NCI-H510A (cell line): ENCODE data around the gene NCAN.

ENCODE experiments used
- DNase-seq: peaks from one replicate; lab custom pipeline; 2025; lab: John Stamatoyannopoulos, UW

The NCAN gene

DNA sequence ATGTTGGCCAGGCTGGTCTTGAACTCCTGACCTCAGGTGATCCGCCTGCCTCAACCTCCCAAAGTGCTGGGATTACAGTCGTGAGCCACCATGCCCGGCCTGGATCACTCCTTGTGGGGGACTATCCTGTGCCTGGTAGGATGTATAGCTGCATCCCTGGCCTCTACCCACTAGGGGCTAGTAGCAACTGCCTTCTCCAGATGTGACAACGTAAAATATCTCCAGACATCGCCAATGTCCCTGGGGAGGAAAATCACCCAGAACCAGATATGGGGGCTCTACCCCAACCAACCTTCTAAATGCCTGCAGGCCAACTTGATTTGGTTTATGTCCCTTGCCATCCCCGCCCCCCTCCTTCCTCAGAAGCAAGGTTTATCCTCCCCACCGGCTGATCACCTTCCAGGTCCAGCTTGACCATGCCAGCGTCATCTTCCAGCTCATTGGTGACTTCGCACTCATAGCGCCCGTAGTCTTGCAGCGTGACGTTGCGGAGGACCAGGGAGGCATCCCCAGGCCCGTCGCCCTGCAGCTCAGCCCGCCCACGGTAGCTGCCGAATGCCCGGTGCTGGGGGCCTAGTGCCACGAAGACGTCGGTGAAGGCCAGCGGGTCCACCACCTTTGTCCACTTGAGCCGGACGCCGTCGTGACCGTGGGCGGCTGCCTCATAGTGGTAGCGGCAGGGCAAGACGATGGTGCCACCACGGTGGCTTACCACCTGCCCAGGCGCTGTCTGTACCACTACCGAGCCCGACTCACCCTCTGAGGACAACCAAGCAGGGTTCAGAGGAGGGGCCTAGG is 48.9 kb downstream of the NCAN start:
- no peak for DNase-seq

DNA sequence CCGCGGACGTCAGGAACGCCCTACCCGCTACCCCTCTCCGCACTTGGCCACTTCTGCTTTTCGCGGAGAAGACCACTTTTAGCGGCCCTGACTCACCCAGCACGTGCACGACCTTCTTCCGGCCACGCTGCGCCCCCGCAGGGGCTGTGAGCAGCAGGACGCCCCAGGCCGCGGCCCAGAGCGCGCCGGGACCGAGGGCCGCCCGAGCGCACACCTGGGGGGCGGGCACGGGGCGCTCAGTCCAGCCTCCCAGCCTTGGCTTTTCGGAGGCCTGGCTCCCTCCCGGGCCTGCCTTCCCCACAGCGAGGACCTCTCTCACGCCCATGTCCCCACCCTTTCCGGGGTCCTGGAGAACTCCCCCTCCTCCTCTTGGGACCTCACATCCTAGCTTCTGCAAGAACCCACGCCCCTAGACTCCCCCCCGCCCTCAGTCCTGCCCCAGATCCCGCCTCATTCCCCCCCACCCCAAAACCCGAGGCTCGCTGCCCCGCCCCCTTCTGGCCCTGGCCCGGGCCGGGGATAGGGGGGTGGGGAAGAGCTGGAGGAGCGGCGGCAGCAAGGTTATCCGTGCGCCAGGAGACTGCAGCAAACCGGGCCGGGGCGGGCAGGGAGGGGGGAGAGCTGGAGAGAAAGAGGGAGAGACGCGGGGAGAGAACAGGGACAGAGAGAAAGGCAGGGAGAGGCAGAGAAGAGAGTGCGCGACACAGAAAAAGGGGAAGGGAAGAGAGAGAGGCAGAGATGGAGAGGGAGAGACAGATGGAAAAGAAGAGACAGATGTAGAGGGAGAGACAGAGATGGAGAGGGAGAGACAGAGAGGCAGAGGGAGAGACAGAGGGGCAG is 49.8 kb downstream of the NCAN start:
- DNase-seq, result no peak

DNA sequence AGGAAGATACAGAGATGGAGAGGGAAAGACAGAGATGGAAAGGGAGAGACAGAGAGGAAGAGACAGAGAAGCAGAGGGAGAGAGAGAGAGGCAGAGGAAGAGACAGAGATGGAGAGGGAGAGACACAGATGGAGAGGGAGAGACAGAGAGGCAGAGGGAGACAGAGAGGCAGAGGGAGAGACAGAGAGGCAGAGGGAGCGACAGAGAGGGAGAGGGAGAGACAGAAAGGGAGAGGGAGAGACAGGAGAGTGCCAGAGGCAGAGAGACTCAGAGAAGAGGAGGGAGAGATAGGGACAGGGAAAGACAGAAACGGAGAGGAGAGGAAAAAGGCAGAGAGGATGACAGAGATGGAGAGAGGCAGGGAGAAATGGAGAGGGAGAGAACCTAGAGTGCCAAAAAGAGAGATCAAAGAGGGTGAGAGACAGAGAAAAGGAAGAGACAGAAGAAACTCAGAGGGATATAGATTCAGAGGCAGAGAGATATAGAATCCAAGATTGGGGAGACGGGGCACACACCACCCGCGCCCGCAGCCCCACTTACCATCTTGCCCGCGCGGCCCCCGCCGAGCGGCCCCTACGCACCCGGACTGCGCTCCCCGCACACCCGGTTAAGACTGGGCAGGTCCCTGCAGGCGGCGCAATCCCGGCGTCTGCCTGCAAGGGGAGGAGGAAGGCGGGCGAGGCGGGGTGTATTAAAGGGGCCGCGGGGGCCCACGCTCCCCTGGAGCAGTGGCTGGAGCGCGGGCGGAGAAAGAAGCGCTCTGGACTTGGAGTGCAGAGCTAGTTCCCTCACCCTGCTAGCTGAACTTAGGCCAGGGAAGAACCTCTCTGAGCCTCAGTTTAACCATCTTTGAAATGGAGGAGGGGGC is 50.7 kb downstream of the NCAN start:
- DNase-seq, result no peak

DNA sequence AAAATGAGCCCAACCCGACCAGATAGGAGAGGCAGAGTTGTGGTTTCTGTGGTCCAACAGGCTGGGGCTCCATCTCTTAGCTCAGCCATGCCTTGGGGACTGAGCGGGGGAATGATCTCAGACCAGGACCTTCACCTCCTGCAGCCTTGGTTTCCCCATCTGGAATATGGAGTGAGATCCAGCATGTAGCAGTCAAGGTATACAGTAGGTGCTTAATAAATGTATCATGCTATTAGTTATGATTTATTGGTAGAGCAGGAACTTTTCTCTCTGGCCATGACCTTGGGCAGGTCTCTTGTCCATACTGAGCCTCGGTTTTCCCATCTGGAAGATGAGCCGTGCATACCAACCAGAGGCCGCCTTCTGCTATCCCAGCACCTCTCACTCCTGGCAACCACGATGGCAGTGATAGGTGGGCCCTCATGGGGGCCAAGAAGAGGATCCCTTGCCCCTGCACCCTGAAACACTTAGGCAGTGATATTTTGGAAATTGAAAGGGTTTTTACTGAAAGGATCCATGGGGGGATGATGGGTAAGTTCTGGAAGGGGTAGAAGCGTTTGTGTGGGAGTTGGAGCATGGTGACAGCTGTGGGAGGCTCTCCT is 52.2 kb downstream of the NCAN start:
- no peak for DNase-seq

DNA sequence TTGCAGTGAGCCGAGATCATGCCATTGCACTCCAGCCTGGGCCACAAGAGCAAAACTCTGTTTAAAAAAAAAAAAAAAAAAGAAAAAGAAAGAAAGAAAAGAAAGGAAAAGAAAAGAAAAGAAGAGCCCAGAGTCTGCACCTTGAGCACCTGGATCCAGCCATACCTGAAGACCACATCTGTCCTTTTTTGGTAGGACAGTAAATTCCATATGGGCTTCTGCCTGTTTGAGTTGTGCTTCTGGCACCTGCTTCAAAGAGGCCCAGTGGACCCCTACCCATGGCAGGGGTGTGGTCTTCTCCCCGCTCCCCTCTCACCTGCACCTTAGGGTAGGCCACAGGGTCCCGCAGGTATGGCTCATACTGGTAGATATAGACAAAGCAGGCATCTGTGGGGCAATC is 55.5 kb downstream of the NCAN start:
- DNase-seq, result no peak

DNA sequence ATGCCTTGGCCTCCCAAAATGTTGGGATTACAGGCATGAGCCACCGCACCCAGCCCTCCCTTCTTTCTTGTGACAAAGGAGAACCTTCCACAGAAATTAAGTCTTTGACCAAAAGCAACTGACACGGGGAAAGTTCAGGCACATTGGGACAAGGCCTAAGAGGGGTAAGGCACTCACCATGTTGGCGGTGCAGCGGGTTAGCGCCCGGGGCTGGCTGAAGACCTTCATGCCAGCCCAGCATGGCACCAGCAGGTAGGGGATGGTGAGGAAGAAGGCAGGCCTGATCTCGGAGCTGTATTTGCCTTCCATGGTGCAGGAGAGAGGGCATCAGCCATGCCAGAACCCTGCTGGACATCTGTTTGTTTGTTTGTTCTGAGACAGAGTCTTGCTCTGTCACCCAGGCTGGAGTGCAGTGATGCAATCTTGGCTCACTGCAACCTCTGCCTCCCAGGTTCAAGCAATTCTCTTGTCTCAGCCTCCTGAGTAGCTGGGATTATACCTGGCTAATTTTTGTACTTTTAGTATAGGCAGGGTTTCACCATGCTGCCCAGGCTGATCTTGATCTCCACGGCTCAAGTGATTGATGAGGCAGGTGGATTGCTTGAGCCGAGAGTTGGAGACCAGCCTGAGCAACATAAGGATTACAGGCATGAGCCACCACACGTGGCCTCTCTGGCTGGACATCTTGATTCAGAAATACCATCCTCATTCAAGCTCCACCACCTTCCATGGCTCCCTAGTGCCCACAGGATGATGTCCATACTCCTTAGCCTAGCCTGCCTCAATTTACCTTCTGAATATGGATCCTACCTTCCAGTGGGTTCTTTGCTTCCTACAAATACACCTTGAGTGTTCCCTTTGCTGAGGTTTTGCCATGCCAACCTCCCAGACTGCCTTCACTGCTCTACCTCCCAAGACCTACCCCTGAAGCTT is 57.0 kb downstream of the NCAN start:
- DNase-seq, result no peak

DNA sequence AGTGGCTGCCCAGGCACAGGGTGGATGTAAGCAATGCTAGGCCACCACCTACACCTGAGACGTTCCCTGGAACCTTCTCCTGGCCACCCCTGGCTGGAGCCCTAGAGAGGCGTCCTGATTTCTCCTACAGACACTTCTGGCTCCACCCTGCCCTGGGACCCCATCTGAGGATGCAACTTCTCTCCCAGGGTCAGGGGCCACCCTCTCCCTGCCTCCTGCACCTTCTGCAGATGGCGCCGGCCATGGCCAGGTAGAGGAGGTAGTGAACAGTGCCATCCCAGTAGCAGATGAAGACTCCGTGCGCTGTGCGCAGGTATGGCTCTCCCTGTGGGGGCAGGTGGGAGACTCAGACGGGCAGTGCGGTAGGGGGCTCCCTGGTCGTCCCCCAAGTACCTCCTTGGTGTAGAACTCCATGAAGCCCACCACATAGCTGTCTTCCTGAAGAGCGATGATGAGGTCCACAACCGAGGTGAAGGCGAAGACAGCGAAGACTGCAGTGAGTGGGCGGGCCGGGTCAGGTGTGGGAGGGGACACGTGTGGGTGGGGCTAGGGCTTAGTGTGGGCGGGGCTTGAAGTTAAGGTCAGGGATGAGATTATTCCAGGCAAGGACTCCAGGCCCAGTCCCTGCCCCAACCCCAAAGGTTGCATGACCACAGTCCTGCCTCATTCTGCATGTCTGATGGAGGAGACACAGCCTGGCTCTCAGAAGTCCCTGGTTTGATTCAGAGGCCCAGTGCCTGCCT is 58.4 kb downstream of the NCAN start:
- no peak for DNase-seq

DNA sequence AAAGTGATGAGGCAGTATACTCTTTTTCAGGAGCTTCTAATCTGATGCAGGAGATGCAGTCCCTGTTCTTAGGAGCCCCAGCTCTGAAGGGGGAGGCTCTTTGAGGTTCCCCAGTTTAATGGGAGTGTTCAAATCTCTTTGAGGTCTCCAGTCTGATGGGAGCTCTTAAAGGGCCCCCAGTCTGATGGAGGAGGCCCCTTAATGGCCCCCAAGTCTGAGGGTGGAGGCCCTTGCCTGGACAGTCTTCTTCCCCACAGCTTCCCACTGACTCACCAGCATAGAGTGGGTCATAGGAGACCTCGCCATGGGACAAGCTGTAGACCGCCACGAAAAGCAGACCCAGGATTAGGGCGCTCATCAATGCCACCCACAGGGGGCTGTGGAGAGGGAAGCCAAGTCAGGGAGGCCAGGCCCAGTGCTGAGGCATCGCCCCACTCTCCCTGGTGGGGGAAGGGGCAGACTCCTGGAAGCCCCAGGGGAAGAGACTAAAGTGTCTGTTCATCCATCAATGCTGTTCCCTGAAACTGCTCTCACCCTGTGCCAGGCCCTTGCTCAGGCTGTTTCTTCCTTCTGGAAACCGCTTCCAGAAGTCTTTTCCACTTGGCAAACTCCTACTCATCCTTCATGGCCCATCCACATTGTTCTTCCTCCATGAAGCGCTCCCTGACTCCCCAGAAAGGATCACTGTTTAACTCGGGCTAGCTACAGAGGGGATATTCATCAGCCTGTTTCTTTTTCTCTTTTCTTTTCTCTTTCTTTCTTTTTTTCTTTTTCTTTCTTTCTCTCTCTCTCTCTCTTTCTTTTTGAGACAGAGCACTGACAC is 59.2 kb downstream of the NCAN start:
- no peak for DNase-seq

DNA sequence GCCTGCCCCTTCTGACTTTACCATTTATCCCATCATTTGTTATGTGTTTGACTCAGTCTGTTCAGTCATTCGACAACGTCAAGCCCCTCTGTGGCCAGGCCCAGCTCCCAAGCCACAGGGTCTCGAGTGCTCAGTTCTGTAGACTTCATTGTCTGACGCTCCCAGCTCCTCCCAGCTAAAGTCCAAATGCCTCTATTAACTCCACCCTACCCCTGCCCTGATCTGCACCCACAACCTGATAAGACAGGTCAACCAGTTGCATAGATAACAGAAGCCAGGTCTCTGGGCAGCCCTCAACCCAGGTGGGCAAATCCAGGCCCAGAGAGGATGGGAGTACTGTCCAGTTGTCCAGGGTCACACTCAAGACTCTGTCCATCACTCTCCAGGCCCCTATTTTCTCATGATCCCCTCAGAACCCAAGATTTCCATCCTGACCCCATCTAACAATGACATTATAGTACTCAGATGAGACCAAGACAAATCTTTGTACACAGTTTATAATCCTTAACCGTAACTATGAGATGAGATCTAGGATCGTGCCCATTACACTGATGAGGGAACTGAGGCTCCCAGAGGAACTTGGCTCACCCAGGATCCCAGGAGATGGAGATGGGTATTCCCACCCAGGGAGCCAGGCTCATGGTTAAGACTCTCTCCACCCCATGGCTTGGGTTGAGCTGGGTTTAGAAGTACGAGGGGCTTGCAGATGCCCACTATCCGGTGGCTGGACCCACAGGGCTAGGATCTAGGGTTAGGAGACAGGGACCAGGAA is 60.3 kb downstream of the NCAN start:
- DNase-seq, result no peak

DNA sequence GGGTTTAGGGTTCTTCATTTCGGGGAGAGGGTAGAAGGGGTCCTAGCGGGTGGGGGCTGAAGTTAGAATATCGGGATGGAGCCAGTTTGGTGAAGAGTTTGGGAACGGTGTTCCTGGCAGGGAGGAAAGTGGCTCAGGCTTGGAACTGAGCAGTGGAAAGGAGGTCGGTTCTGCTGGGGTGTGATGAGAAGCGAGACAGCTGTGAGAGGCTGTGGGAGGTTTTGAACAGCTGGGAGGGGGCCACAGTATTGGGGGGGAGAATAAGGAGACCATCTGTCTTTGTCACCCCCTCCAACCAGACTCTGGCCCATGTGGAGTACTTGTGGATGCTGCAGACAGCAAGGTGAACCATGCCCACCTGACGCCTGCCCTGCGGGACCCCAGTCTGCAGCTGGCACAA is 62.4 kb downstream of the NCAN start:
- no peak for DNase-seq

DNA sequence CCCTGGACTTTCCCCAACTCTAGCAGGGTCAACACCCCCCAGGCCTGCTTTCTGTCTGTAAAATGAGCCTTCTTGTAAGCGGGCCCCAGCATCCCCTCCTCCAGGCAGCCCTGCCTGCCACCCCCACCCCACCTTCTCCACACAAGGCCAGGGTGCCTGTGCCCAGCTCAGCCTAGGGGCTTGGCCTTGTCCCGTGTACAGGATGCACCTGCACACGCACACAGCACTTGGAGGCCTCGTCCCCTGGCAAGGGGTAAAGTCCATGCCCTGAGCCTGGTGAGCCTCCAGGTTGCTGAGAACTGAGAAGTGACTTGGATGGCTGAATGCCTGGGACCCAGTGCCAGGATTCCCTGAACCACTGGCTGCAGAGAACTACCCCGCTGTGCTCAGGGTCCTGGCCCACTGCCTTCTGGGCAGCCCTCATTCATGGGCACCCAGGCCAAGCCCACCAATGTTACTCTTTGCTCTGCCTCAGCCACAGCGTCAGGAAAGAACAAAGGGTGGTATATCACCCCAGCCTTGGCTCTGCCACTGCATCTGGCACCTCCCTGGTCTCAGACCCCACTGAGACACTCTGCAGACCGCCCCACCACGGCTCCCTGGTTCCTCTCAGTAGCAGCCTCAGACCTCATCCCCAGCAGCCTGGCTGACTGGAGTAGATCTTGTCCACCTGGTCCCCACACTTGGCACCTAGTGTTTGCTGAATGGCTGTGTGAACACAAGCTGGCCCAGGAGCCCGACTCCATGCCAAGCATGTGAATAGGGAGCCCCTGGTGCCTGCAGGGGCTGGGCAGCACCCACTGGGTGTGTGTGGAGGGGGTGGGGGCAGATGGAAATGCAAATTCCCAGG is 63.2 kb downstream of the NCAN start:
- DNase-seq, result no peak

DNA sequence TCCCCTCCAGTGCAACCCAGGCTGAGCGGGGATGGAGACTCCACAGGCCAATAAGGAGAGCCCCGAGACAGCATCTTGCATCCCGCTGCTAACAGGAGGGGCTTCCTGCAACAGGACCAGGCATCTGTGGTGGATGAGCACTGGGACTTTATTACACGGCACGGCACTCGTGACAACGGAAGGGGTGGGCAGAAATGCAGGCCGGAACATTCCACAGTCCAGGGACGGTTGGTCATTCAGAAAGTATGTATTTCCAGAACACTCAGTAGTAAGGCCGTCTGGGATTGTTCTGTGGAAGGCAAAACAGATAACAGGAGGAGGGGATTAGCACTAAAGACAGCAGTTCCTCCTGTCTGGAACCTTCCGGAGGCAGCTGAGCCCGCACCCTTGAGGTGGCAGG is 64.6 kb downstream of the NCAN start:
- DNase-seq, result no peak

DNA sequence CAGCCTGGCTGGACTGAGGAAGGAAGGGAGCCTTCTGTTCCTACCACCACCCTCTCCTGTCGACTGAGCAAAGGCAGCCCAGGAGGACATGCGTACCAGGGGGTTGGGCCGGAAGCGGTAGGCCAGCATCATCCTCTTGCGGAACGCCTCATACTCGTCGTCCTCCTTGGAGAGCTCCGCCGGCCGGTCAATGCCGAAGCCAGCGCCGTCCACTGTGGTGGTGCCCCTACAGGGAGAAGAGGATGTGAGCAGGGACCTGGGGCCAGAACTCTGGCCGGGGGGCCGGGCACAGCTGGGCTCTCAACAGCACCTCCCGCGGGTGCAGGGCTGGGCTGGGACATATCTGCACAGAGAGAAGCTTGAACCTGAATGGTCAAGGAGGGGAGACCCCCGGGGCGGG is 65.1 kb downstream of the NCAN start:
- no peak for DNase-seq

DNA sequence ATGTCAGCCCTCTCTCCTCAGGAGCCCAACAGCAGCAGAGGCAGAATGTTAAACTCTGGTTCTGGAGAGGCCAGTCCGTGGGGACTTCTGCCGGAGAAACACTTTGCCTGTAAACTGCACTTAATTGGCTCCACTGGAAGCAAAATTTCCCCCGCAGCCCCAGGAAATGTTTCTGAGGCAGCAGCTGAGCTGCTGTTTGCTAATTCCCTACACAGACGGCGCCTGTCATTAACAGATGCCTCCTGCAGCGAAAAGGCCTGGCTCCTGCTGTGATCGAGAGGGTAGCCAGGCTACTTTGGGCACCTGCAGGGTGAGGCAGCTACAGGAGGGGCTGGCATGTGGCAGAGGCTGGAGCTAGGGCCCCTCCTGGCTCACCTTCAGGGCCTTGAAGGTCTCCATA is 66.6 kb downstream of the NCAN start:
- peak; percentile 74 for DNase-seq

DNA sequence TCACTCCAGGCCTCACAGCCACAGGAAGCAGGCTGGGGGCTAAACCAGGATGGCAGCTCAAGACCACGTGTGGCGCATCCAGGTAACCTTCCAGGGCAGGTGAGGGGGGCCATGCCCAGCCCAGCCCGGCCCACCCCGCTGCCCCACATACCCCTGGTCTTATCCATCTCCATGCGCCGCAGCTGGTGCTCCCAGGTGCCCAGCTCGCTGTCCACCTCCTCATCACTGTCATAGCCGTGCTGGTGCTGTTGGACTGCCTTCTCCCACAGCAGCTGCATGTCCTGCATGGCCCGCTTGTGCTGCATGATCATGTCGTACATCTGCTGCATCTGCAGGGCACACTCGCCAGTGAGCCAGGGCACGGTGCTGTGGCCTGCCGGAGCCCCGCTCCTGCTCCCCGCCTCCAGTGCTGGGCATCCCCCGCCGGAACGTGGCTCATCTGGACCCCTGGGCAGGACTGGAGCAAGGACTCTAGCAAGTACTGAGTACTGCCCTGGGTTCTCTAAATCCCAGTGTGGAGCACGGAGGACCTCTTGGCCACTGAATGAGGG is 67.4 kb downstream of the NCAN start:
- DNase-seq, result no peak

DNA sequence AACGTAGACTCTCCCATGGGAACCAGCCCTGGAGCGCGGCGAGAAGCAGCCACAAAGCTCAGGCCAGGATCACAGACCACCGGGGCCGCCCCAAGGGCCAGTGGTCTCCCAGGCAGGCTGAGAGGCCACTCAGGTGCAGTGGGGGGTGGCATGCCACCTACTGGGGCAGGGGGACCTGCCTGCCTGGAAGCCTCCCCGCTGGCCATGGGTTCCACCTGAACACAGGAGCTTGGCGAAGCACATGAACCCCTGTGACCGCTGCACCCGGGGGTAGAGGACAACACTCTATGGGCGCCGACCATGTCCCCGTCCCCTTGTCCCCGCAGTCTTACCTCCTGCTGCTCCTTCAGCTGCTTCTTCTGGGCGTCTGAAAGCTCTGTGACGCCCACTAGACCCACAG is 68.1 kb downstream of the NCAN start:
- no peak for DNase-seq

DNA sequence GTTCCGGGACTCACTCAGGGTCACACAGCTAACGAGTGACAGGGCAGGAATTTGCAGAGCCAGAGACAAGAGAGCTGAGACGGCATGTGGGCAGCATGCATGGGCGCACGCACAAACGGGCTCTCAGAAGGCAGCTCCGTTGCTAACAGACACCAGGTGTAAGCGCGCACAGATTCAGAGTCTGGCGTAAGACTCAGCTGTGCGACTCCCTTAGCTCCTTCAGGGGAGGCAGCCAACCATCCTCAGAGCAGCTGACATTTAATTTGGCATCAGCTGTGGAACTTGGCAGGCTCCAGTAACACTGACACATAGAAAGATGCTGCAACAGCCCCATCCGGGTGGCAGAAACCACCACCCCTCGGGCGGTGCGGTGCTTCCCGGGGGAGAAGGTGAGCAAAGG is 68.8 kb downstream of the NCAN start:
- DNase-seq, result no peak
